Germinal center (tissue), 1 donor: ENCODE results near the gene HAVCR2.

Experiments
- DNase-seq: peaks from one replicate; pipeline ENCODE4 v3.0.0; 2012; ENCODE audit warnings: mixed read lengths, low spot score

HAVCR2 gene

GRCh38 chr5:157045601-157046000 lies 63.2 kb downstream of the HAVCR2 start:
- no peak for DNase-seq

DNA sequence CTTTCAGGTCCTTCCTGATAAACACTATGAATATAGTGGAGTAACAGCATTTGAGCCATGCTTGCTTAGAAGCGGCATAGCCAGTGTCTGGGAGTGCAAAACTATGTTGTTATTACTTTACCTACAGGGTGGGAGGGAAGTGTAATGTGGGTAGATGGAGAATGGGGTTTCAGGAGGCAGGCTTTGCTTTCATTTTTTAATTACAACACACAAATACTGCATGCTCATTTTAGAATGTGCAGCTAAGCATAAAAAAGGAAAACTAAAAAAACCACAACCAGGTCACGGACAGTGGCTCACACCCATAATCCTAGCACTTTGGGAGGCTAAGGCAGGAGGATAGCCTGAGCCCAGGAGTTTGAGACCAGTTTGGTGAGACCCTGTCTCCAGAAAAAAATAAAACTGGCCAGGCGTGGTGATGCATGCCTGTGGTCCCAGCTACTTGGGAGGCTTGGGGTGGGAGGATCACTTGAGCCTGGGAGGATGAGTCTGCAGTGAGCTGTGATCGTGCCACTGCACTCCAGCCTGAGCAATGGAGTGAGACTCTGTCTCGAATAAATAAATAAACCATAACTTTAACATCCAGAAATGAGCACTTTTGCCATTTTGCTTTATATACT lies 70.2 kb downstream of the HAVCR2 start:
- no peak for DNase-seq
